Neuron (in vitro differentiated cells): ENCODE results near the gene SH3GL3.

Experiments used
- H2AFZ ChIP-seq: one replicate; pipeline ENCODE4 v1.6.1; 2013; ENCODE audit warnings: low read depth, mild to moderate bottlenecking, inconsistent platforms, low read length, moderate library complexity
- H3K27me3 ChIP-seq: one replicate; pipeline ENCODE4 v1.6.1; 2013; ENCODE audit warnings: low read length; ENCODE audit not compliant: insufficient read depth
- H3K36me3 ChIP-seq: one replicate; pipeline ENCODE4 v1.6.1; 2013; ENCODE audit warnings: low read length; ENCODE audit not compliant: insufficient read depth
- H3K4me1 ChIP-seq: one replicate; pipeline ENCODE4 v1.6.1; 2013; ENCODE audit warnings: low read length; ENCODE audit not compliant: insufficient read depth
- H3K4me3 ChIP-seq: 2 replicates; pipeline ENCODE4 v1.5.1; 2013; ENCODE audit warnings: mild to moderate bottlenecking, low read length, moderate library complexity
- H3K9me3 ChIP-seq: one replicate; pipeline ENCODE4 v1.6.1; 2013; ENCODE audit warnings: low read length

Gene SH3GL3

GRCh38 chr15:83631534-83631933, 184.4 kb downstream of the SH3GL3 start:
- no peaks in the 10 kb centered on the region for H3K27me3 ChIP-seq
- no peaks in the 10 kb centered on the region for H3K36me3 ChIP-seq
- H3K4me3 ChIP-seq = no peak overlapping the region
- H3K4me1 ChIP-seq = no peaks in the 10 kb centered on the region
- no peaks in the 10 kb centered on the region for H3K9me3 ChIP-seq
- no peak overlapping the region for H2AFZ ChIP-seq

DNA sequence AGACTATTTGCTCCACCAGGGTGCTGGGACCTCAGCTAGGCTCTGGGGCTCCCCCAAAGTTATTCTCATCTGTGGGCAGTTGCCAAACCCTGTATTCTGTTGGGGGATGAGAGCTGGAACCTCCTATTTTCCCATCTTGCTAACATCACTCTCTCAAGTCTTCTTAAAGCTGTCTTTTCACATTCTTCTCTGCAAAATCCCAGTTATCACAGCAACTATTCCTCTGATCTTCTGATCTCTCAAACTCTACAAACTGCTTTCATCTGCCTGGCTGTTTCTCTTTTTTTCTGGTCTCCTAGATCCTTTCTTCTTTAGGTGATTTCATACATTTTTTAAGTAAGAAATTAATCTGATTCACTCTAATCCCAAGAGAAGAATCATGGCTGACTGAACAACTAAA, 196.1 kb downstream of the SH3GL3 start:
- H3K36me3 ChIP-seq = no peaks in the 10 kb centered on the region
- no peak overlapping the region for H3K4me3 ChIP-seq
- H3K4me1 ChIP-seq = no peaks in the 10 kb centered on the region
- no peak overlapping the region for H2AFZ ChIP-seq
- H3K9me3 ChIP-seq = no peaks in the 10 kb centered on the region
- peaks cover 3% of the 10 kb centered on the region for H3K27me3 ChIP-seq

GRCh38 chr15:83644439-83644838, 197.3 kb downstream of the SH3GL3 start:
- Histone ChIP-seq H2AFZ (no peak overlapping the region), H3K9me3 (no peaks in the 10 kb centered on the region), H3K27me3 (peaks cover 3% of the 10 kb centered on the region), H3K4me1 (no peaks in the 10 kb centered on the region), H3K4me3 (no peak overlapping the region), H3K36me3 (no peaks in the 10 kb centered on the region)

- Histone ChIP-seq H3K9me3 (no peaks in the 10 kb centered on the region), H3K4me1 (no peaks in the 10 kb centered on the region), H3K36me3 (no peaks in the 10 kb centered on the region), H2AFZ (no peak overlapping the region), H3K27me3 (peaks cover 47% of the 10 kb centered on the region), H3K4me3 (no peak overlapping the region)
Observed at GRCh38 chr15:83650831-83651230, 203.7 kb downstream of the SH3GL3 start.

DNA sequence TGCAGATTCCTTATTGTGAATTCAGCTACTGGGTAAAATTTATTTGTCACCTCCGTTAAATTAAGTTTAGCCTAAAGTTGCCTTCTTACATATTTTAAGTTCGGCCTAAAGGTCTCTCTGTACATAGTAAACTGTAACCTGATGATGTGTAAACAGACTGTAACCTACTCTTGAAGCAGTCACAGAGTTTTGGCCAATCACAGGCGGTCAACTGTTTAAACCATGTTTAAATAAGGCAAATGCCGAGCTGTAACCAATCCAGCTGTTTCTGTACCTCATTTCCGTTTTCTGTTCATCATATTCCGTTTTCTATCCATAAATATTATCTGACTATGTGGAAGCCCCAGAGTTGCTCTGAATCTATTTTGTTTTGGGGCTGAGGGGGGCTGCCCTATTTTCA, 204.4 kb downstream of the SH3GL3 start:
- Histone ChIP-seq H3K4me1 (no peaks in the 10 kb centered on the region), H3K36me3 (no peaks in the 10 kb centered on the region), H2AFZ (no peak overlapping the region), H3K4me3 (no peak overlapping the region), H3K27me3 (peaks cover 53% of the 10 kb centered on the region), H3K9me3 (no peaks in the 10 kb centered on the region)

DNA sequence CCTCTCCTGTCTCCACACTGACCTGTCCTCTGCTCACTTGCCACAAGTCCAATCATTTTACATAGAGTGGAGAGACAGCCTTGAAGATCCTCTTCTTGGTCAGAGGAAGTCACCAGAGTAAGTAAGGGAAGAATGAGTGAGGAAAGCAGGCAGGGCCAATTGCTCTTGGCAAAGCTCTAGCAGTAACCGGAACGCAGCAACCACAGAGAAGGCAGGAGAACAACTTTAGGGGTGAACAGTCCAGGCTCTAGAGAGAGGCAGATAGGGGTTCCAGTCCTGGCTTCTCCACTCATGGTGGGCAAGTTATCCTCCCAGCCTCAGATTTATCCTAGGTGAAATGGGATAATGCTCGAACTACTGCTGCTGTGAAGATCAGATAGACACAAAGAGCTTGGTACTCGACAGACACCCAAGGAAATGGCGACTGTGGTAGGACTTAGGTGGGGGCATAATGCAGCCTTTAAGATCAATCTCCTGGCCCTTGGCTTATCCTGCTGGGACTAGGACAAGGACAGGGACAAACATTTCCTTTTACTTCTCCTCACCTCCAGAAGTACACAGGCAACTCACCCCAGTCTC, 205.6 kb downstream of the SH3GL3 start:
- Histone ChIP-seq H3K36me3 (no peaks in the 10 kb centered on the region), H3K4me1 (no peaks in the 10 kb centered on the region), H3K27me3 (peaks cover 56% of the 10 kb centered on the region), H3K9me3 (no peaks in the 10 kb centered on the region), H3K4me3 (no peak overlapping the region), H2AFZ (no peak overlapping the region)

GRCh38 chr15:83653288-83653638, 206.1 kb downstream of the SH3GL3 start:
- no peaks in the 10 kb centered on the region for H3K36me3 ChIP-seq
- peaks cover 58% of the 10 kb centered on the region for H3K27me3 ChIP-seq
- H3K9me3 ChIP-seq = no peaks in the 10 kb centered on the region
- no peaks in the 10 kb centered on the region for H3K4me1 ChIP-seq
- no peak overlapping the region for H3K4me3 ChIP-seq
- H2AFZ ChIP-seq = no peak overlapping the region

DNA sequence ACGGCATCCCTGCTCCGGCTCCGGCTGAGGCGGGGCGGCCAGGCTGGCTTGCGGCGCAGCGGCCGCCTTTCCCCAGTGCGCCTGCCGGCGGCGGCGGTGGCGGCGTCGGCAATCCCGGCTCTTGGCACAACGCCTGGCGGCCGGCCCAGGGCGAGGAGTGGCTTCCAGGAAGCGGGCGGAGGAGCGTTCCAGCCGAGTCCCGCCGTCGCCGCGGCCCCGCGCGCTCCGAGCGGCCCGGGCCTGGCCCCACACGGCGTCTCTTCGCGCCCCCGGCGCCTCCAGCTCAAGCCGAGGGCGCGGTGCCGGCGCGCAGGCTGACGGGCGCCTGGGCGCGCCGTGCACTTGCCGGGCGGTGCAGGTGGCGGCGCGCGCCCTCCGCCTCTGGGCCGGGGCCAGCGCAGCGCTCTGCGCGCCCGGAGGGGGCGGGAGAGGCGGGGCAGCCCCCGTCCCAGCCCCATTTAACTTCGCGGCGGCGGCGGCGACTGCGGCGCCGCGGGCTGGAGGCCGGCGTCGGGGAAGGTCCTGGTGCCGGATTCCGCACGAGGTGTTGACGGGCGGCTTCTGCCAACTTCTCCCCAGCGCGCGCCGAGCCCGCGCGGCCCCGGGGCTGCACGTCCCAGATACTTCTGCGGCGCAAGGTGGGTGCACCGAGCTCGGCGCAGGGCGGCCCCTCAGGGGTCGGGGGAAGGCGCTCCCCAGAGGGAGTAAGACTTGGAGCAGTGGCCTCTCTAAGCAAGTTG, 206.7 kb downstream of the SH3GL3 start, which contains the start of gene ADAMTSL3:
ADAMTSL3 (plus strand) TSS at position 485 of the 740 bp plus-strand sequence. CDS start 1,639 bp downstream, outside the sequence.
- Histone ChIP-seq H3K36me3 (no peaks in the 10 kb centered on the region), H2AFZ (no peak within 1 kb of the TSS), H3K4me3 (no peak within 1 kb of the TSS), H3K9me3 (no peaks in the 10 kb centered on the region), H3K4me1 (no peaks in the 10 kb centered on the region), H3K27me3 (peaks cover 58% of the 10 kb centered on the region)

DNA sequence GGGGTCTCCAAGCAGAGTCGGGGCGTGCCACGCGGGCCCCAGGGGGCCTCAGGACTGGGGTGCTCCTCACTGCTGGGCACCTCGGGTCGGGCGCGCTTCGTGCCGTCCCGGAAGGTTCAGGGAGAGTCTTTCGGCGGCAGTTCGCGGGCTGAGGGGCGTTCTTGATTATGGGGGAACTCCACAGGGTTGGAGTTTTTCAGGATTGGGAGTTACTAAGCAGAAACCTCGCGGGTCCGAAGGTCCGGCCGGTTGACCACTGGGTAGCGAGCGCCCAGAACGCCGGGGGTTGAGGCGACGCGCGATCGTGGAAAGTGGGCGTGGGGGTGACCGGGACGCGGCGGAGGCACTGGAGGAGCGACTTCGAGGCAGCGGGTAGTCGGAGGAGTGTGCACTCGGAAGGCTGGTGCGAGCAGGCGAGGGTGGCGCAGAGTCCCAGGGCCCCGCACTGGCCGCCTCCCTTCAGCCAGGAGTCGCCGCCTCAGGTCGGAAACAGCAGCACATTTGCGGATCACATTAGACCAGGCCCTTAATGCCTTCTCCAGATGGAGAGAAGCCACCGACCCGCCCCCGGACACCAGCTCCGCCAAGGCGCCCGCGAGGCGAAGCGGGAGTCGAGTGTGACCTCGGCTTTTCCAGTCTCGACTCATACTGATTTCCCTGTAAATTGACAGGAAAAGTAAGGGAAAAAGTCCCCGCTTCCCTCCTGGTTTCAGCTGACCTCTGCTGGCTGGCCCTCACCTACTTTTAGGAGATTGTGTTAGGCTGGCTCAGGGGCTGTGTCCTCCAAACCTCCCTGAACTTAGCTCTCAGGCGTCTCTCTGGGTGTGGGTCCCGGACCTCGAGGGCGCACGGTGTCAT, 207.5 kb downstream of the SH3GL3 start:
- H3K27me3 ChIP-seq = peaks cover 58% of the 10 kb centered on the region

DNA sequence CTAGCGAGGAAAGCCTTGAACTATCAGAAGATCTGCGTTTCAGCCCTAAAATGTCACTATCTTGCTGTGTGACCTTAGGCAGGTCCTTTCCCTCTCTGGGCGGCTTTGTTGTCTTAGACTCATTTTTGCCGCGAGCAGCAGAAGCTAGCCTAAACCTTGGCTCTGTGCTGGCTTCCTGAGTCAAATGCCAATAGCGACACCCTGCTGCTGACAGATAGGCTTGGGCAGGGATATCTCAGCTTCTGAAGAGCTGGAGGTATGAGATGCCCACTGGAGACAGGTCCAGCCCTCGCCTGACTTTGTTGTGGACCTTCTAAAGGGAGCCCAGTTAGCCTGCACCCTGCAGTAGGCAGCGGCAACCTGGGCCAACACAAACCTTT, 208.1 kb downstream of the SH3GL3 start:
- Histone ChIP-seq H3K4me1 (no peaks in the 10 kb centered on the region), H3K36me3 (no peaks in the 10 kb centered on the region), H3K4me3 (no peak overlapping the region), H3K27me3 (peaks cover 53% of the 10 kb centered on the region), H2AFZ (no peak overlapping the region), H3K9me3 (no peaks in the 10 kb centered on the region)

More for the DNA sequence above, 207.5 kb downstream of the SH3GL3 start:
- Histone ChIP-seq H3K9me3 (no peaks in the 10 kb centered on the region), H3K36me3 (no peaks in the 10 kb centered on the region), H3K4me1 (no peaks in the 10 kb centered on the region), H3K4me3 (no peak overlapping the region), H2AFZ (no peak overlapping the region)

- no peak overlapping the region for H3K4me3 ChIP-seq
- peaks cover 50% of the 10 kb centered on the region for H3K27me3 ChIP-seq
- H3K9me3 ChIP-seq = no peaks in the 10 kb centered on the region
- no peaks in the 10 kb centered on the region for H3K36me3 ChIP-seq
- no peaks in the 10 kb centered on the region for H3K4me1 ChIP-seq
- no peak overlapping the region for H2AFZ ChIP-seq
Observed at GRCh38 chr15:83656192-83656591, 209.1 kb downstream of the SH3GL3 start.

DNA sequence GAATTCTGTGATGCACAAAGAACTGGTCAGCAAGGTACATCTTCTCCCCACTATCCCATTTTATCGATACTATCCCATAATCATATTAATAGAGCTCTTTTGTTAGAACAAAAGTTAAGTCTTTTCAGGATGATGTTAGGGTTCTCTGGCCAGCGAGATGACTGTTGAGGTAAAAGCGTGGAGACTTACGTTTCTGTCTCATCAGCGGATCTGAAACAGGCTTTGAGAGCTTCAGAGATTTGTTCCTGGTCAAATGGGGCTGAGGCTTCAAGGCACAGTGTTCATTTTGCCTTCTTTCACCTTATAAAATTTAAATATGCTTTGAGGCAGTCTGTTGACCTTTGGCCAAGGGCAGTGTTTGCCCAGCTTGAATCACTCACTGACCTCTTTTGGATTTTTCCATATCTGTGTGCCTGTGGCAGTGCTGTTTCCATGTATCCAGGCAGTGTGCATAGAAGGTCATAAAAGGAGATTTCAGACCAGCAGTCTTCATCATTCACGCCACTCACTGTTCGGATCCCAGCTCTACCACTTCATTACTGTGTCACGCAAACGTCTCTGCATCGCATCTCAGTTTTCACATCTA, 209.9 kb downstream of the SH3GL3 start:
- Histone ChIP-seq H3K9me3 (no peaks in the 10 kb centered on the region), H3K4me1 (no peaks in the 10 kb centered on the region), H2AFZ (no peak overlapping the region), H3K36me3 (no peaks in the 10 kb centered on the region), H3K4me3 (no peak overlapping the region), H3K27me3 (peaks cover 44% of the 10 kb centered on the region)

- Histone ChIP-seq H3K9me3 (no peaks in the 10 kb centered on the region), H3K36me3 (no peaks in the 10 kb centered on the region), H2AFZ (no peak overlapping the region), H3K27me3 (peaks cover 39% of the 10 kb centered on the region), H3K4me3 (no peak overlapping the region), H3K4me1 (no peaks in the 10 kb centered on the region)
Observed at GRCh38 chr15:83657549-83657948, 210.4 kb downstream of the SH3GL3 start.
